Osteocyte (in vitro differentiated cells): ENCODE measurements around the gene TBC1D10B. TPM values are rescaled to one million over a fixed set of nuclear protein-coding genes. Genes with fewer than 3 reads are reported as not detected.
A peak's percentile ranks its signal among the peaks of the same experiment; 100 is the strongest.

Experiments
- DNase-seq: peaks from one replicate; pipeline ENCODE4 v3.0.0; 2021; ENCODE audit warnings: mixed read lengths; ENCODE audit not compliant: unreplicated experiment; ENCODE audit errors: extremely low spot score
- H3K27ac Mint-ChIP-seq: one replicate; pipeline ENCODE4 v1.8.0; 2021; ENCODE audit warnings: mild to moderate bottlenecking, mixed read lengths; ENCODE audit not compliant: unreplicated experiment
- H3K27me3 Mint-ChIP-seq: one replicate; pipeline ENCODE4 v1.8.0; 2021; ENCODE audit warnings: mixed read lengths; ENCODE audit not compliant: unreplicated experiment
- H3K36me3 Mint-ChIP-seq: one replicate; pipeline ENCODE4 v1.8.0; 2021; ENCODE audit warnings: mixed read lengths; ENCODE audit not compliant: unreplicated experiment
- H3K4me1 Mint-ChIP-seq: one replicate; pipeline ENCODE4 v1.8.0; 2021; ENCODE audit warnings: mixed read lengths; ENCODE audit not compliant: unreplicated experiment
- H3K4me3 Mint-ChIP-seq: one replicate; pipeline ENCODE4 v1.8.0; 2021; ENCODE audit warnings: mild to moderate bottlenecking, moderate library complexity, mixed read lengths; ENCODE audit not compliant: unreplicated experiment
- H3K9me3 Mint-ChIP-seq: one replicate; pipeline ENCODE4 v1.8.0; 2021; ENCODE audit warnings: mixed read lengths; ENCODE audit not compliant: unreplicated experiment
- CTCF ChIP-seq: fragments of 200-600 bp; sonication (generic); IDR thresholded peaks from 2 replicates; pipeline ENCODE4 v1.5.0; 2021; ENCODE audit warnings: antibody characterized with exemption, mild to moderate bottlenecking, moderate library complexity
- total RNA-seq: library from RNA; stranded (reverse); gene quantifications from 2 replicates; pipeline ENCODE4 v1.2.1, GENCODE V29; 2021

The TBC1D10B gene
- total RNA-seq, 1 donor from 2014 or later = 47.0 TPM

GRCh38 chr16:30382111-30382881 lies 12.0 kb upstream of the TBC1D10B start, which contains the start of gene SEPTIN1:
Gene SEPTIN1, minus strand, starts transcription at chr16:30382561. Its CDS starts 19 bp downstream, at chr16:30382542.
- Mint-ChIP-seq H3K36me3 (no peaks in the 10 kb centered on the region), H3K4me1 (peaks cover 26% of the 10 kb centered on the region), H3K27ac (no peak within 1 kb of the TSS), H3K9me3 (no peaks in the 10 kb centered on the region), H3K4me3 (no peak within 1 kb of the TSS), H3K27me3 (no peaks in the 10 kb centered on the region)
- no peak for TF ChIP-seq CTCF
- DNase-seq = no peak

- H3K36me3 Mint-ChIP-seq = no peaks in the 10 kb centered on the region
- H3K9me3 Mint-ChIP-seq = no peaks in the 10 kb centered on the region
- no peak overlapping the region for H3K27ac Mint-ChIP-seq
- no peak overlapping the region for H3K4me3 Mint-ChIP-seq
- H3K27me3 Mint-ChIP-seq = no peaks in the 10 kb centered on the region
- H3K4me1 Mint-ChIP-seq = peaks cover 30% of the 10 kb centered on the region
- DNase-seq = no peak
- TF ChIP-seq CTCF = no peak
Observed at GRCh38 chr16:30381291-30382041, 11.2 kb upstream of the TBC1D10B start.

DNA sequence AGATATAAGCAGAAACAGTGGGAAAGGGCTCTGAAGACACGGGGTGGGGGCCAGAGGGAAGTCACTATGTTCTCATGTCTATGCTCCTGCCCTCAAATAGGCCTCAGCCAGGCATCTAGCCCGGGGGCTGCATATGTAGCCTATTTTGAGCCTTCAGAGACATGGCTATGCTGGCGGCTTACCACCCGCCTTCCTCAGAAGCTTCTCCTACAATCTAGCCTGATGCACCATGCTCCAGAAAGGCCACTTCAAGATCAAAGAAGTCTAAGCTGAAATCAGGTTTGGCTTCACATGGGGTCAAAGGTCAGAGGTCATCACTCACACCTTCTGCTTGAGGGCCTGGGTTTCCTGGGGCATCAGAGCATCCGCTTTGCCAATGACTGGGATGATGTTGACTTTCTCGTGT lies 10.5 kb upstream of the TBC1D10B start:
- TF ChIP-seq CTCF = no peak
- Mint-ChIP-seq H3K9me3 (no peaks in the 10 kb centered on the region), H3K27ac (no peak overlapping the region), H3K27me3 (no peaks in the 10 kb centered on the region), H3K4me3 (no peak overlapping the region), H3K36me3 (no peaks in the 10 kb centered on the region), H3K4me1 (peaks cover 30% of the 10 kb centered on the region)
- no peak for DNase-seq

DNA sequence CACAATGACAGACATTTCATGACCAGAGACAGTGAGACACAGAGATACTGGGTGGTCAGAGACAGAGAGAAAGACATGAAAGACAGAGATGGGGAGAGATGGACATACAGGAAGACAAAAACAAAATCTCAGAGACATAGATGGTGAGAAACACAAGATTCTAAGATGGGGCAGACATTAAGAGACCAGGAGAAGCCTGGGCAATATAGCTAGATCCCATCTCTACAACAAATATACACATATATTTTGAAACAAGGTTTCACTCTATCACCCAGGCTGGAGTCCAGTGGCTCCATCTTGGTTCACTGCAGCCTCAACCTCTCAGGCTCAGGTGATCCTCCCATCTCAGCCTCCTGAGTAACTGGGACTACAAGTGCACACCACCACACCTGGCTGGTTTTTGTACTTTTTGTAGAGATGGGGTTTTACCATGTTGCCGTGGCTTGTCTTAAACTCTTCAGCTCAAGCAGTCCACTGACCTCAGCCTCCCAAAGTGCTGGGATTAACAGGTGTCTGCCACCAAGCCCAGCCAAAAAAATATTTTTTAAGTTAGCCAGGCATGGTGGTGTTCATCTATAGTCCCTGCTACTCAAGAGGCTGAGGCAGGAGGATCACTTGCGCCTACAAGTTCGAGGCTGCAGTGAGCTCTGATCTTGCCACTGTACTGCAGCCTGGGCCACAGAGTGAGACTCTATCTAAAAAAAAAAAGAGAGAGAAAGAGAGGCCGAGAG lies 9.9 kb upstream of the TBC1D10B start:
- H3K4me1 Mint-ChIP-seq = peaks cover 30% of the 10 kb centered on the region
- no peaks in the 10 kb centered on the region for H3K27me3 Mint-ChIP-seq

More for the DNA sequence above, 9.9 kb upstream of the TBC1D10B start:
- DNase-seq = no peak
- Mint-ChIP-seq H3K27ac (peak overlapping the region; percentile 19), H3K36me3 (no peaks in the 10 kb centered on the region), H3K9me3 (no peaks in the 10 kb centered on the region), H3K4me3 (peak overlapping the region; percentile 98)
- no peak for TF ChIP-seq CTCF
